Renal cortex interstitium (tissue), 15 donors: Measurements from ENCODE around the gene IL32. TPM values are rescaled to one million over a fixed set of nuclear protein-coding genes. Genes with fewer than 3 reads are reported as not detected.

Experiments
- DNase-seq, 11 donors: peaks; one replicate each; pipeline ENCODE4 v3.0.0-alpha.2; 2013; ENCODE audit warnings: low read depth in 9 of 11, low spot score in 4 of 11; ENCODE audit errors: extremely low read depth in 1 of 11
- long read RNA-seq, 16 experiments: transcript quantifications; one replicate each; lab custom pipeline, GENCODE V29; 2026
- polyA plus RNA-seq, 3 donors: library from polyadenylated mRNA; unstranded; fragments of 120-200 nt; gene quantifications; one replicate each; pipeline ENCODE4 v1.2.1, GENCODE V29; 2013; ENCODE audit not compliant: insufficient read length in 3 of 3

Gene IL32
- 10 to 100 TPM; 26.8 to 38.3 (median 29.6) TPM for polyA plus RNA-seq
- long read RNA-seq, donor 1, partial matches to known transcripts = 0 of 13 reads
- long read RNA-seq, donor 1, other reads (novel, unspliced or antisense) = 0 of 13 reads
- long read RNA-seq, donor 2, partial matches to known transcripts = 0 of 15 reads
- long read RNA-seq, donor 2, other reads (novel, unspliced or antisense) = 0 of 15 reads
- long read RNA-seq, donor 3, transcript IL32-202 (7 exons, 1,105 nt) = major isoform, 9 of 16 reads
- long read RNA-seq, donor 3, partial matches to known transcripts = 0 of 16 reads
- long read RNA-seq, donor 3, other reads (novel, unspliced or antisense) = 0 of 16 reads
- long read RNA-seq, donor 4, transcript IL32-202 (7 exons, 1,105 nt) = major isoform, 7 of 11 reads
- long read RNA-seq, donor 4, partial matches to known transcripts = 0 of 11 reads
- long read RNA-seq, donor 4, other reads (novel, unspliced or antisense) = 0 of 11 reads
- long read RNA-seq, donor 5 = 0 reads
- long read RNA-seq, donor 6, transcript IL32-202 (7 exons, 1,105 nt) = major isoform, 7 of 15 reads
- long read RNA-seq, donor 6, partial matches to known transcripts = 0 of 15 reads
- long read RNA-seq, donor 6, other reads (novel, unspliced or antisense) = 0 of 15 reads
- long read RNA-seq, donor 7, transcript IL32-202 (7 exons, 1,105 nt) = major isoform, 5 of 8 reads
- long read RNA-seq, donor 7, partial matches to known transcripts = 0 of 8 reads
- long read RNA-seq, donor 7, other reads (novel, unspliced or antisense) = 0 of 8 reads
- long read RNA-seq, donor 8 = 0 reads
- long read RNA-seq, donor 9, transcript IL32-202 (7 exons, 1,105 nt) = major isoform, 5 of 13 reads
- long read RNA-seq, donor 9, partial matches to known transcripts = 0 of 13 reads
- long read RNA-seq, donor 9, other reads (novel, unspliced or antisense) = 0 of 13 reads
- long read RNA-seq, donor 10, partial matches to known transcripts = 0 of 19 reads
- long read RNA-seq, donor 10, other reads (novel, unspliced or antisense) = 0 of 19 reads
- long read RNA-seq, donor 11, partial matches to known transcripts = 0 of 8 reads
- long read RNA-seq, donor 11, other reads (novel, unspliced or antisense) = 0 of 8 reads
- long read RNA-seq, donor 12, partial matches to known transcripts = 0 of 4 reads
- long read RNA-seq, donor 12, other reads (novel, unspliced or antisense) = 0 of 4 reads
- long read RNA-seq, donor 13 = 0 reads
- long read RNA-seq, donor 14, transcript IL32-211 (7 exons, 1,272 nt) = major isoform, 6 of 12 reads
- long read RNA-seq, donor 14, partial matches to known transcripts = 0 of 12 reads
- long read RNA-seq, donor 14, other reads (novel, unspliced or antisense) = 0 of 12 reads
- long read RNA-seq, donor 15, partial matches to known transcripts = 0 of 5 reads
- long read RNA-seq, donor 15, other reads (novel, unspliced or antisense) = 0 of 5 reads
- long read RNA-seq, donor 16, transcript IL32-211 (7 exons, 1,272 nt) = minor isoform, 5 of 44 reads
- long read RNA-seq, donor 16, transcript IL32-212 (6 exons, 1,198 nt) = minor isoform, 6 of 44 reads
- long read RNA-seq, donor 16, transcript IL32-202 (7 exons, 1,105 nt) = major isoform, 11 of 44 reads
- long read RNA-seq, donor 16, partial matches to known transcripts = 0 of 44 reads
- long read RNA-seq, donor 16, other reads (novel, unspliced or antisense) = 10 of 44 reads

- peak in 4 of 11 donors; percentile 28 to 72 (median 41) for DNase-seq
These were observed at the start of gene IL32 for GRCh38 chr16:3065069-3065741. Gene IL32, plus strand, starts transcription at chr16:3065640. Its CDS starts 172 bp downstream, at chr16:3065812.

GRCh38 chr16:3015865-3016521 is 49.4 kb upstream of the IL32 start:
- no peak for DNase-seq

- DNase-seq = no peak
These were observed 48.1 kb upstream of the IL32 start for GRCh38 chr16:3017344-3017743.

- DNase-seq = peak in 1 of 11 donors; percentile 62
These were observed 47.5 kb upstream of the IL32 start, which contains the start of gene CLDN6 for GRCh38 chr16:3017794-3018506. Gene CLDN6, minus strand, starts transcription at chr16:3018183. Its CDS starts 2,162 bp downstream, at chr16:3016021.

- DNase-seq = no peak
These were observed 45.7 kb upstream of the IL32 start for GRCh38 chr16:3019594-3020246.

- peak in 2 of 11 donors; percentile 74 to 77 for DNase-seq
These were observed 45.2 kb upstream of the IL32 start, which contains the start of gene TNFRSF12A for GRCh38 chr16:3020247-3020603. Gene TNFRSF12A, plus strand, starts transcription at chr16:3020368. Its CDS starts 30 bp downstream, at chr16:3020398.

GRCh38 chr16:3020604-3021448 is 44.6 kb upstream of the IL32 start:
- peak in 1 of 11 donors; percentile 61 for DNase-seq

- DNase-seq = peak in 1 of 11 donors; percentile 45
These were observed 43.8 kb upstream of the IL32 start for GRCh38 chr16:3021449-3022207.

GRCh38 chr16:3022208-3022683 is 43.2 kb upstream of the IL32 start:
- peak in 3 of 11 donors; percentile 76 to 87 (median 77) for DNase-seq

GRCh38 chr16:3022684-3023414 is 42.6 kb upstream of the IL32 start:
- DNase-seq = no peak

GRCh38 chr16:3023415-3023668 is 42.1 kb upstream of the IL32 start:
- DNase-seq = no peak

GRCh38 chr16:3023669-3024478 is 41.6 kb upstream of the IL32 start, which contains the start of the genes HCFC1R1 and THOC6:
Gene HCFC1R1, minus strand, starts transcription at chr16:3023942. Its CDS starts 1 bp downstream, at chr16:3023941.
Gene THOC6, plus strand, starts transcription at chr16:3024035. Its CDS starts 292 bp downstream, at chr16:3024327.
- DNase-seq = peak in 10 of 11 donors; percentile 90 to 97 (median 95)
